ENCODE measurements around the gene KDM2B.
A peak's percentile ranks its signal among the peaks of the same experiment; 100 is the strongest.
"Not testable (repeated sequence)": the region's sequence is repeated elsewhere in the genome, so short reads cannot be mapped to it uniquely, and the experiment has no call there.

Gene KDM2B

GRCh38 chr12:121580959-121581685, at the start of gene KDM2B:
Gene KDM2B (minus strand): TSS chr12:121581023. CDS start chr12:121580911, 112 bp downstream.
- peak; percentile 32 to 47 (median 36) for DNase-seq

- no peak for DNase-seq
These were observed 47.7 kb upstream of the KDM2B start for GRCh38 chr12:121628536-121628935.

- peak in 2 of 3 donors; percentile 51 to 60 for DNase-seq
These were observed 47.2 kb upstream of the KDM2B start for GRCh38 chr12:121628037-121628436.

- peak; percentile 58 to 78 (median 73) for DNase-seq
These were observed 46.2 kb upstream of the KDM2B start for GRCh38 chr12:121626853-121627640.

GRCh38 chr12:121626087-121626852, 45.4 kb upstream of the KDM2B start, which contains the start of gene ORAI1:
Gene ORAI1 (plus strand): TSS chr12:121626530.
- peak; percentile 94 to 97 (median 96) for DNase-seq

- peak; percentile 83 to 86 (median 84) for DNase-seq
These were observed 39.6 kb upstream of the KDM2B start for GRCh38 chr12:121620333-121620891.

- no peak for DNase-seq
These were observed 37.9 kb upstream of the KDM2B start for GRCh38 chr12:121618659-121619233.

GRCh38 chr12:121614872-121615467, 34.1 kb upstream of the KDM2B start:
- peak in 1 of 3 donors; percentile 42 for DNase-seq

GRCh38 chr12:121613462-121613861, 32.6 kb upstream of the KDM2B start:
- DNase-seq, result peak; percentile 72 to 87 (median 84)

GRCh38 chr12:121611306-121611705, 30.5 kb upstream of the KDM2B start:
- DNase-seq, result no peak

- no peak for DNase-seq
These were observed 29.7 kb upstream of the KDM2B start for GRCh38 chr12:121610239-121611149.

- DNase-seq, result no peak
These were observed 27.5 kb upstream of the KDM2B start for GRCh38 chr12:121608301-121608700.

GRCh38 chr12:121603581-121603980, 22.8 kb upstream of the KDM2B start:
- no peak for DNase-seq

- no peak for DNase-seq
These were observed 21.9 kb upstream of the KDM2B start for GRCh38 chr12:121602766-121603165.

GRCh38 chr12:121600702-121601336, 20.0 kb upstream of the KDM2B start:
- DNase-seq, result no peak

GRCh38 chr12:121596526-121596925, 15.7 kb upstream of the KDM2B start:
- no peak for DNase-seq

- no peak for DNase-seq
These were observed 14.7 kb upstream of the KDM2B start for GRCh38 chr12:121595520-121595919.

GRCh38 chr12:121592320-121592719, 11.5 kb upstream of the KDM2B start:
- DNase-seq, result no peak

GRCh38 chr12:121590476-121591143, 9.8 kb upstream of the KDM2B start:
- DNase-seq, result peak; percentile 37 to 75 (median 61)

- not testable (repeated sequence) for DNase-seq
These were observed 4.1 kb upstream of the KDM2B start for GRCh38 chr12:121584885-121585284.
